Left colon (tissue), 2 donors: ENCODE results near the gene ZNF507. TPM values are rescaled to one million over a fixed set of nuclear protein-coding genes. Genes with fewer than 3 reads are reported as not detected.
"Not testable (repeated sequence)": the region's sequence is repeated elsewhere in the genome, so short reads cannot be mapped to it uniquely, and the experiment has no call there.

Experiments used
- ATAC-seq: fragments of 200-7000 bp; cut with Tn5 transposase; one replicate; pipeline ENCODE4 v1.9.1; 2020; ENCODE audit warnings: mild to moderate bottlenecking, moderate library complexity
- DNase-seq, 2 donors: peaks; one replicate each; pipeline ENCODE4 v3.0.0-alpha.2; 2020
- intact Hi-C, 2 donors: fragments of 100-400 bp; cut with DNase I in 1 of 2; cut with micrococcal nuclease in 1 of 2; formaldehyde crosslinking; loops; one replicate each; pipeline versions ENCODE4 v1.11.2 to v1.14.0; 2022; cut with DNase I, micrococcal nuclease
- total RNA-seq, 2 donors: library from RNA; stranded (reverse); fragmentation: NEBNext Ultra II Directional; extraction: Animal tissue kit (Norgen Biotek cat#: 25700); gene quantifications; one replicate each; pipeline ENCODE4 v1.2.1, GENCODE V29; 2021
- donor health status: DM: no; HTN: no; CAD: no.
- donor health status: DM: yes; HTN: yes; CAD: no.

The ZNF507 gene
- total RNA-seq, 2 donors from 2014 or later = 18.4 to 20.0 TPM

DNA sequence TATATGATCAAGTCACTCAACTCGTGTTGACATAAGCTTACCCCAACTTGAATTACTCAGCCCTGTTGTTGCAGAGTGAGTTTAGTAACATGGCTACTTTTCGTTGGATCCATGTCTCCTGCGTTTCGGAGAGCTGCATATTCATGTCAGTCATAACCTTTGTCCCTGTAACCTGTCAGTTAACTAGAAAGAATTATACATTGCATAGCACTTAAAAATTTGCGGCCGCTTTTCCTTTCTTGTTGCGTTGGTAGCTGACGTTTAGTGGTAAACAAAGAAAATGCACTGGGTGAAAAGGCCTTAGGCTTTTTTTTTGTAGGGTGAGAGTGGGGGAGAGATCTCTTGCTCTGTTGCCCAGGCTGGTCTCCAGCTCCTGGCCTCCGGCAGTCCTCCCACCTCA lies 14.2 kb downstream of the ZNF507 start:
- ATAC-seq = no peak
- intact Hi-C loops = no loop called here
- DNase-seq = no peak

DNA sequence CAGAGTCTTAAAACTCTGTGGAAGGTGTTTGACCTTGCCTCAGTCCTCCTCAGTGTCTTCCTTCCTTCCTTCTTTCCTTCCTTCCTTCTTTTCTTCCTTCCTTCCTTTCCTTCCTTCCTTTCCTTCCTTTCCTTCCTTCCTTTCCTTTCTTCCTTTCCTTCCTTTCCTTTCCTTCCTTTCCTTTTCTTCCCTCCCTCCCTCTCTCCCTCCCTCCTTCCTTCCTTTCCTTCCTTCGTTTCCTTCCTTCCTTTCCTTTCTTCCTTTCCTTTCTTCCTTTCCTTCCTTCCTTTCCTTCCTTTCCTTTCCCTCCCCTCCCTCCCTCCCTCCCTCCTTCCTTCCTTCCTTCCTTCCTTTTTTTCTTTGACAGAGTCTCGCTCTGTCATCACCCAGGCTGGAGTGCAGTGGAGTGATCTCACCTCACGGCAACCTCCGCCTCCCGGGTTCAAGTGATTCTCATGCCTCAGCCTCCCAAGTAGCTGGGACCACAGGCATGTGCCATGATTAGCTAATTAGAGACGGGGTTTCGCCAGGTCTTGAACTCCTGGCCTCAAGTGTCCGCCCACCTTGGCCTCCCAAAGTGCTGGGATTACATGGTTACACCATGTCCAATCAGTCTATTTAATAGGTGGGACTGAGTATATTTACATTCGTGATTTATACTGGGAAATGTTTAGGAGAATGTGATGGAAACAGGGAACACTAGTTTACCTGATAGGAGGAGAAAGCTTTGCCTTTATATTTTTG lies 16.3 kb downstream of the ZNF507 start:
- DNase-seq (no peak), ATAC-seq (no peak)
- intact Hi-C loops = no loop called here

DNA sequence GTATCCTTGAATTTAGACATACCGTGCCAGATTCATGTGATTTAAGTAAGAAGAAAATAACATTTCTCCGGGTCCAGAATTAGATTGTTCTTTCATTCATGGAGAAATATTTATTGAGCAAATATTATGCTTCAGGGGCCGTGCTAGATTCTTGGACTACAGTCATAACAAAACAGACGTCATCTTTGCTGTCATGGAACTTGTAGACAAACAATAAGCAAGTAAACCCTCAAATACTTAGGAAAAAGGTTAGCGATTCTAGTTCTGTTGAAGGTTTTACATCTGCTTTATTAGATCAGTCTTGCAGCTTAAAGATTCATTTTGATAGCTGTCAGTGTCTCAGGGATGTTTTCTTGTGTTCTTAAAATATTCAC lies 16.9 kb downstream of the ZNF507 start:
- no peak for DNase-seq
- no peak for ATAC-seq
- intact Hi-C loops = no loop called here

DNA sequence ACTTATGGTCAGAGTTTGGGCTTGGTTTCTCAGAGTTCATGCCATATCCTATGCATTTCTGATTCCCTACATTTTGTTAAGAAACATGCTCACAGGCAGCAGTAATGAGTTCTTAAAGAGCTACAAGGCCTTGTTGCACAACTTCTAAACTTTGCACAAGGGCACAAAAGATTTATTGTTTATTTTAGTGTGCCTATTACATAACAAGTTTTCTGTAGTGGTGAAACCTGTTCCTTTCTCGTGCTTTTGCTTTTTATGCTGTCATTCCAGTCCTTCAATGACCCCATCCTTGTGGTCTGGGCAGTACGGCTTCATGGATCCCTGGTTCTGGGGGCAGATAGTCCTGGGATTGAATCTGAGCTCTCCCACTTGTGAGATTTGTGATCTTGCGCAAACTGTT lies 17.8 kb downstream of the ZNF507 start:
- ATAC-seq (peak; percentile 51), DNase-seq (no peak)
- intact Hi-C loops = no loop called here

GRCh38 chr19:32363632-32364031 lies 18.2 kb downstream of the ZNF507 start:
- DNase-seq (no peak), ATAC-seq (no peak)
- intact Hi-C loops = no loop called here

DNA sequence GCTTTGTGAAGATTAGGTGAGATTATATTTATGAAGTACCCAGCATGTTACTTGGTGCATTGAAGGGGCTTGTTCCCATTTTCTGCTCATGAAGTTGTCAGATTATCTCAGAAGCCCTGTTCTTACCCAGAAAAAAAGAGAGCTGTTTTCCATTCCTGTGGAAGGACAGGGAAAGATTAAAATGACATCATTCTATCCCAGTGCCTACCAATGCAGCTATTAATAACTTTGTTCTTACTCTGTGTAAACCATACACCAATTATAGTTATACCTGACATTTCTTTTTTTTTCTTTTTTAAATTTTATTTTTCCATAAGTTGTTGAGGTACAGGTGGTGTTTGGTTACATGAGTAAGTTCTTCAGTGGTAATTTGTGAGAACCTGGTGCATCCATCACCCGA lies 18.6 kb downstream of the ZNF507 start:
- DNase-seq (no peak), ATAC-seq (no peak)
- intact Hi-C loops = no loop called here

DNA sequence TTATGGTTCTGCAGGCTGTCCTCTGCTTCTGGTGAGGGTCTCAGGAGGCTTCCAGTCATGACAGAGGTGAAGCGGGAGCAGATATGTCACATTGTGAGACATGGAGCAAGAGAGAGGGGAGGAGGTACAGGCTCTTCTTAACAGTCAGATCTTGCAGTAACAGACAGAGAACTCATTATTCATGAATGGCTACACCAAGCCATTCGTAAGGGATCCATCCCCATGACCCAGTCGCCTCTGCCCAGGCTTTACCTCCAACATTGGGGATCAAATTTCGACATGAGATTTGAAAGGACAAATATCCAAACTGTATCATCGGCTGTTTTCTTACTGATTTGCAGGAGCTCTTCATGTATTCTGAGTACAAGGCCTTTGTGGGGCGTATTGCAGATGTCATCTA lies 21.7 kb downstream of the ZNF507 start:
- ATAC-seq = no peak
- intact Hi-C loops = no loop called here
- DNase-seq = no peak

GRCh38 chr19:32367948-32368536 lies 22.6 kb downstream of the ZNF507 start:
- no peak for ATAC-seq
- intact Hi-C loops = no loop called here
- no peak for DNase-seq

DNA sequence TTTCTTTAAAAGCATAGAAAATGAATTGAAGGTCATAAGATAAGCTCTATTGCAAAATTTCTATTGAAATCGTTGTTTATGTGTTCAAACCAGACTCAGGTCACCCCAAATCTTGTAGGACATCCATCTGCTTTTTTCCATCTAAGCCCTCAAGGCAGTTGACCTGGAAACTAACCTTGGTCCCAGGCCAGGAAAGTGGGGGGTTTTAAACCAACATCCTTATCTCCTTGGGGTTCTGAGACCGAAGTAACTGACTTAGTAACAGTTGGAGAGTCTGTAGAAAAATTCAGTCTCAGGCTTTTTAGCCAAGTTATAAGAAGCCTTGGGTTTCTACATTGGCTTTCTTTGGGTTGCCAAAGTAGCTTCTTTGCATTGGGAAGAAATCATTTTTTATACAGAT lies 23.4 kb downstream of the ZNF507 start:
- intact Hi-C loops = no loop called here
- ATAC-seq (no peak), DNase-seq (no peak)

GRCh38 chr19:32372726-32373517 lies 27.5 kb downstream of the ZNF507 start:
- DNase-seq = no peak
- no peak for ATAC-seq
- intact Hi-C loops = no loop called here

DNA sequence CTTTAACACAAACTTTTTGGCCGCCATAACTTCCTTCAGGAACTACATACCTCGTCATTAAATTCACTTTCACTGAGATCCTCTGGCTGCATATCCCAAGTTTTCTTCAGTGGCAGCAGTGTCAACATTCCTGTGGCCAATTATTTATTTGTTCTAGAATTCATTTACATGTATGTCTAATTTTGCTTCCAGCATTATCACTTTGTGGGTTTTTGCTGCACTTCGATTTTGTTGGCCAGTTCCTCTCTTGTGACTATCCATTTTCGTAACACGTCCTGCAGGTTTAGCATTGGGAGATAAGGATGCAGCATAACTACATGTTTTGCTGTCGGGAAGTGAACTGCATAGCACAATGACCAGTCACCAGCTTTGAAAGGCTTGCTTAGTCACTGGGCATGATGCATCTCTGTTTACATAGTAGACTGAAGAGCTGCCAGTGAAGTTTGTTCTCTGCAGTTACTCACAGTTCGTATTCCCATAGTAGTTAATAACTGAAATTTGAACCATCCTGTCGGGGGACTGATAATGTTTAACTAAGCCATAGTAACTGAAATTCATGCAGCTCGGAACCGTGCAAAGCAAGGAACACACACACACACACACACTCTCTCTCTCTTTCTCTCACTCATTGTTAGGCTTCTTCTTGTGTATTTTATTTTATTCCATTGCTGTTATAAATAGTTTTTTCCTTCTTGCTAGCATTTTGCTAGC lies 28.3 kb downstream of the ZNF507 start:
- intact Hi-C loops = no loop called here
- ATAC-seq = peak; percentile 99
- peak in 1 of 2 donors; percentile 56 for DNase-seq

- ATAC-seq, DNase-seq, intact Hi-C loops: not testable (repeated sequence)
Measured at GRCh38 chr19:32374362-32374761, 29.0 kb downstream of the ZNF507 start.

- ATAC-seq, DNase-seq, intact Hi-C loops: not testable (repeated sequence)
Measured at GRCh38 chr19:32377088-32377487, 31.7 kb downstream of the ZNF507 start.

DNA sequence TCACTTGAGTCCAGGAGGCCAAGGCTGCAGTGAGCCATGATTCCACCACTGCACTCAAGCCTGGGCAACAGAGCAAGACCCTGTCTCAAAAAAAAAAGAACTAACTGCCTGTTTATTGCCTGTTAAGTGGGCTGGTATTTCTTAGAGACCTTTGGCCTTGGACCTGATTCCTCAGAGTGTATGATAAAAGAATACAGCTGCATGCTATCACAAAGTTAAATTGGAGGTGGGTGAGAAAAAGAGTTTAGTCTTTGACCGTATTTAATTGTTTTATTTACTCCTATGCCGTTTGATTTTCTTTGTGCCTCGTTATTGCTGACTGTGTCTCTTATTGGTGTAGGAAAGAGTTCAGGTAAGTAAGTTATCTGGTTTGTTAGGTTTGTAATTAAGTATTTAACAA lies 34.9 kb downstream of the ZNF507 start:
- DNase-seq (no peak), ATAC-seq (peak; percentile 91)
- intact Hi-C loops = no loop called here

- intact Hi-C loops = no loop called here
- ATAC-seq (peak; percentile 92), DNase-seq (peak; percentile 47 to 73)
Measured at GRCh38 chr19:32387701-32388392, 42.4 kb downstream of the ZNF507 start.

DNA sequence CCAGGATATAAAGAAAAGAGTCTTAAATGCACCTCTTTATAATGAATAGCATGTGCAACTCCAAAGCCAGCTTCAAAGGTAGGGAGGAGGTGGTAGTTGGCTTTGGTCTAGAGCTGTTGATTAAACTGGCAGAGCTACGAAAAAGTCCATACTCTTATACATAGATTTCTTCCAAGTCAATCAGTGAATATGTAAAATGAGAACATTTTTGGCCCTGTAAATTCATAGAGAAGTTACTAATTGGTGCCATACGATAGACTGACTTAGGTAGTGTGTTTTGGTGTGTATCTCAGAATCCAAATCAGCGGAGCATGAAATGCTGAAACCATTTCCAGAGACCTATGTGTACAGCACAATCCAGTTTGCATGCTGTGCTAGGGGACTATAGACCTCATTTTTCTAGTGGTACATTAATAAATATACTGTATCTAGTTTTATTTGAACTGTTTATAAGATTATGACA lies 43.0 kb downstream of the ZNF507 start:
- intact Hi-C loops = no loop called here
- no peak for DNase-seq
- ATAC-seq = no peak

- no peak for ATAC-seq
- no peak for DNase-seq
- intact Hi-C loops = no loop called here
Measured at GRCh38 chr19:32392901-32393300, 47.5 kb downstream of the ZNF507 start.

DNA sequence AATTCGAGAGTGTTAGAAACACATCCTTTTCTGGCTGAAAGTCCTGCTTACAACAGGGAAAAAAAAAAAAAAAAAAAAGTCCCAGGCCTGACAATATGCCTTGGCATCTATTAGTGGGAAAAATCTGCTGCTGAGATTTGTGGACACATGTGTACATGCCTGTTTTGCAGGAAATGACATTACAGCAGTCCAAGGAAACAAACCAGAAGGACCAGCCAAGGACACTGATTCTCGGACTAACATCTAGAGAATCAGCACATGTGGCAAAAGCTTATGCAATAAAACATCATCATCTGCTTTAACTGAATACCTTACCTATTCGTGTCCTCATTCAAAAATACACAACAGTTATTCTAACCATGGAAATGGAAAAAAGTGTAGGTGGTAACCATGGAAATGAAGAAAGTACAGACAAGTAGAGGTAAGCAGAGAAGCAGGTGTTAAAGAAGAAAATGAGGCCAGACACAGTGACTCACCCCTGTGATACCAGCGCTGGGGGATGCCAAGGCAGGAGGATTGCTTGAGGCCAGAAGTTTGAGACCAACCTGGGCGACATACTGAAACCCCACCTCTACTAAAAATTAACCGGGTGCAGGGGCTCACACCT lies 50.7 kb downstream of the ZNF507 start:
- ATAC-seq (no peak), DNase-seq (no peak)
- intact Hi-C loops = no loop called here
